GM19372 (cell line): ENCODE results near the gene SLC41A3.
"Not testable (repeated sequence)": the region's sequence is repeated elsewhere in the genome, so short reads cannot be mapped to it uniquely, and the experiment has no call there.

Experiments
- ATAC-seq: cut with Tn5 transposase; IDR thresholded peaks from one replicate; pipeline ENCODE4 v1.9.1; 2021; ENCODE audit warnings: mild to moderate bottlenecking, low read depth, moderate library complexity; ENCODE audit not compliant: unreplicated experiment

Gene SLC41A3

GRCh38 chr3:126056681-126057500 is 27.0 kb downstream of the SLC41A3 start:
- ATAC-seq: no peak

GRCh38 chr3:126056088-126056487 is 27.8 kb downstream of the SLC41A3 start:
- ATAC-seq: no peak

GRCh38 chr3:126054870-126055269 is 29.1 kb downstream of the SLC41A3 start:
- ATAC-seq: no peak

- no peak for ATAC-seq
These were observed 29.9 kb downstream of the SLC41A3 start for GRCh38 chr3:126053949-126054569.

GRCh38 chr3:126053513-126053912 is 30.4 kb downstream of the SLC41A3 start:
- ATAC-seq: no peak

- no peak for ATAC-seq
These were observed 31.5 kb downstream of the SLC41A3 start for GRCh38 chr3:126052196-126053058.

- no peak for ATAC-seq
These were observed 32.2 kb downstream of the SLC41A3 start for GRCh38 chr3:126051741-126052140.

- no peak for ATAC-seq
These were observed 32.7 kb downstream of the SLC41A3 start for GRCh38 chr3:126051234-126051633.

GRCh38 chr3:126050626-126051025 is 33.3 kb downstream of the SLC41A3 start:
- ATAC-seq: no peak

GRCh38 chr3:126050050-126050392 is 33.9 kb downstream of the SLC41A3 start:
- no peak for ATAC-seq

- ATAC-seq: no peak
These were observed 34.5 kb downstream of the SLC41A3 start for GRCh38 chr3:126049289-126050049.

- no peak for ATAC-seq
These were observed 43.5 kb downstream of the SLC41A3 start for GRCh38 chr3:126040386-126040785.

- no peak for ATAC-seq
These were observed 44.1 kb downstream of the SLC41A3 start for GRCh38 chr3:126039870-126040269.

GRCh38 chr3:126038791-126039190 is 45.1 kb downstream of the SLC41A3 start:
- not testable (repeated sequence) for ATAC-seq

GRCh38 chr3:126036056-126036549 is 47.8 kb downstream of the SLC41A3 start:
- ATAC-seq: no peak

- no peak for ATAC-seq
These were observed 48.4 kb downstream of the SLC41A3 start for GRCh38 chr3:126035362-126036050.

GRCh38 chr3:126034481-126035361 is 49.2 kb downstream of the SLC41A3 start:
- ATAC-seq: no peak

- no peak for ATAC-seq
These were observed 50.2 kb downstream of the SLC41A3 start for GRCh38 chr3:126033765-126034164.
